B cell (primary cell): ENCODE results near the gene CSF1.

Experiments used
- EZH2 ChIP-seq: IDR thresholded peaks from 2 replicates; pipeline ENCODE4 v1.6.1; 2012; ENCODE audit warnings: borderline replicate concordance, low read depth, mild to moderate bottlenecking, moderate library complexity, low read length; ENCODE audit not compliant: insufficient read depth, poor library complexity, severe bottlenecking
- TF ChIP-seq, protein P1 (sequence below): fragments of 200-600 bp; IDR thresholded peaks from one replicate; pipeline ENCODE4 v1.8.0; 2022; ENCODE audit warnings: antibody characterized with exemption, mild to moderate bottlenecking

DNA sequence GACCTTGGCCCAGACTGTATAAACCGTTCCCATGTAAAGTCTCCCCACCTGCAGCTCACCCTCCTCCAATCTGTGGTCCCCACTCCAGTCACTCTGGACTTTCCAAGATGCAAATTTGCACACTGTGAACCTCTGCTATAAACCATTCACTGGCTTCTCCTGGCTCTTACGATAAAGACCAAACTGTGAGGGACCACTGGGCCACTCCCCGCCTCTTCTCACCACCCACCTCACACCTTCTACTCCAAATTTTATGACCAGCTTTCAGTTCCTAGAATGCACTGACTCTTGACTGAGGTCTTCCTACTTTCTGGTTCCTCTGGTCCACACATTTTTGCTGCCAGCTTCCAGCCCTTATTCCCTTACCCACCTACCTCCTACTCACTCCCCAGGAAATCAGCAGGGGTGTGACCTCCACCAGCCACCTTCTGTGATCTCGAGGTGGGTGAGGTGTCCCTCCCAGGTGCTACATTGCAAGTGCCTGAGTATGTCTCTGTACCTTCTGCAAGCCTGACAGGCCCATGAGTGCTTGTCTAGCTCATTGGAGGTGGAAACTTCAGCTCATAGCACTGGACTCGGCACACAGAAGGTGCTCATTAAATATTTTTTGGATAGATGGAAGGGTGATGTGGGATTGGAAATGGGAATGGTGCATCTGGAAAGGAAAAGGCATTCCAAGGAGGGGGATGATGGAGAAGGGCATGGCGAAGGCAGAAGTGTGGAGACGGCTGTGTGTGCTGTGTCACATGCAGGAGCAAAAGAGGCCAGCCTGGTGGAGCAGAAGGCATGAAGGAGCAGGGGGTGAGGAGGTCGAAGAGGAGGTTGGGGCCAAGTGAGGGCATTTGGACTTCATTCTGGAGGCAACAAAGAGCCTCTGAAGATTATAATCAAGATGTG is 15.6 kb upstream of the CSF1 start:
- TF ChIP-seq, protein P1, sequence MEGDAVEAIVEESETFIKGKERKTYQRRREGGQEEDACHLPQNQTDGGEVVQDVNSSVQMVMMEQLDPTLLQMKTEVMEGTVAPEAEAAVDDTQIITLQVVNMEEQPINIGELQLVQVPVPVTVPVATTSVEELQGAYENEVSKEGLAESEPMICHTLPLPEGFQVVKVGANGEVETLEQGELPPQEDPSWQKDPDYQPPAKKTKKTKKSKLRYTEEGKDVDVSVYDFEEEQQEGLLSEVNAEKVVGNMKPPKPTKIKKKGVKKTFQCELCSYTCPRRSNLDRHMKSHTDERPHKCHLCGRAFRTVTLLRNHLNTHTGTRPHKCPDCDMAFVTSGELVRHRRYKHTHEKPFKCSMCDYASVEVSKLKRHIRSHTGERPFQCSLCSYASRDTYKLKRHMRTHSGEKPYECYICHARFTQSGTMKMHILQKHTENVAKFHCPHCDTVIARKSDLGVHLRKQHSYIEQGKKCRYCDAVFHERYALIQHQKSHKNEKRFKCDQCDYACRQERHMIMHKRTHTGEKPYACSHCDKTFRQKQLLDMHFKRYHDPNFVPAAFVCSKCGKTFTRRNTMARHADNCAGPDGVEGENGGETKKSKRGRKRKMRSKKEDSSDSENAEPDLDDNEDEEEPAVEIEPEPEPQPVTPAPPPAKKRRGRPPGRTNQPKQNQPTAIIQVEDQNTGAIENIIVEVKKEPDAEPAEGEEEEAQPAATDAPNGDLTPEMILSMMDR = no peak
- no peak for TF ChIP-seq EZH2
